ENCODE data around the gene HS3ST3A1.

- TF ChIP-seq CTCF (IDR thresholded peaks at IDR 0.05): no peak
- TF ChIP-seq POLR2A (IDR thresholded peaks at IDR 0.05): no peak
Observed at GRCh38 chr17:13531721-13532120, 70.0 kb downstream of the HS3ST3A1 start.
